ENCODE measurements around the gene TDP2.
"Not testable (repeated sequence)": the region's sequence is repeated elsewhere in the genome, so short reads cannot be mapped to it uniquely, and the experiment has no call there.

TDP2 gene

GRCh38 chr6:24649691-24650090 is 17.0 kb downstream of the TDP2 start:
- in situ Hi-C loops (cut with MboI; ENCODE audit: low pct_unique_long_range_greater_than_20kb, low sequenced_read_pairs, unreplicated experiment), result no loop called here
- TF ChIP-seq CTCF (IDR thresholded peaks at IDR 0.05; ENCODE audit: extremely low read depth, insufficient read depth, missing control alignments), result no peak

GRCh38 chr6:24648276-24648675 is 18.4 kb downstream of the TDP2 start:
- DNase-seq (ENCODE audit: low spot score), result no peak
- in situ Hi-C loops (cut with MboI; ENCODE audit: low pct_unique_long_range_greater_than_20kb, low sequenced_read_pairs, unreplicated experiment), result no loop called here
- TF ChIP-seq CTCF (IDR thresholded peaks at IDR 0.05; ENCODE audit: extremely low read depth, insufficient read depth, missing control alignments), result no peak

More at GRCh38 chr6:24649691-24650090, 17.0 kb downstream of the TDP2 start:
- DNase-seq (ENCODE audit: low spot score), result no peak

- no peak for DNase-seq (ENCODE audit: low spot score)
- no peak for TF ChIP-seq CTCF (IDR thresholded peaks at IDR 0.05; ENCODE audit: extremely low read depth, insufficient read depth, missing control alignments)
- in situ Hi-C loops (cut with MboI; ENCODE audit: low pct_unique_long_range_greater_than_20kb, low sequenced_read_pairs, unreplicated experiment), result no loop called here
Measured at GRCh38 chr6:24646771-24647170, 19.9 kb downstream of the TDP2 start.

- DNase-seq (ENCODE audit: low spot score), result no peak
- no peak for TF ChIP-seq CTCF (IDR thresholded peaks at IDR 0.05; ENCODE audit: extremely low read depth, insufficient read depth, missing control alignments)
- in situ Hi-C loops (cut with MboI; ENCODE audit: low pct_unique_long_range_greater_than_20kb, low sequenced_read_pairs, unreplicated experiment), result no loop called here
Measured at GRCh38 chr6:24644377-24644776, 22.3 kb downstream of the TDP2 start.

- TF ChIP-seq CTCF (IDR thresholded peaks at IDR 0.05; ENCODE audit: extremely low read depth, insufficient read depth, missing control alignments), result no peak
- no peak for DNase-seq (ENCODE audit: low spot score)
- in situ Hi-C loops (cut with MboI; ENCODE audit: low pct_unique_long_range_greater_than_20kb, low sequenced_read_pairs, unreplicated experiment), result no loop called here
Measured at GRCh38 chr6:24643920-24644319, 22.8 kb downstream of the TDP2 start.

GRCh38 chr6:24642061-24642460 is 24.6 kb downstream of the TDP2 start:
- in situ Hi-C loops (cut with MboI; ENCODE audit: low pct_unique_long_range_greater_than_20kb, low sequenced_read_pairs, unreplicated experiment), result no loop called here
- no peak for DNase-seq (ENCODE audit: low spot score)
- TF ChIP-seq CTCF (IDR thresholded peaks at IDR 0.05; ENCODE audit: extremely low read depth, insufficient read depth, missing control alignments), result no peak

GRCh38 chr6:24640631-24641030 is 26.1 kb downstream of the TDP2 start:
- DNase-seq (ENCODE audit: low spot score); in situ Hi-C loops (cut with MboI; ENCODE audit: low pct_unique_long_range_greater_than_20kb, low sequenced_read_pairs, unreplicated experiment): not testable (repeated sequence)
